ENCODE measurements around the gene MUS81.

MUS81 gene

GRCh38 chr11:65884716-65885092 is 24.5 kb downstream of the MUS81 start:
- no peak for TF ChIP-seq GATA2 (IDR thresholded peaks at IDR 0.05; ENCODE audit: low read depth, low read length)
- no peak for TF ChIP-seq GATA3 (IDR thresholded peaks at IDR 0.05; ENCODE audit: low read depth, low read length)

GRCh38 chr11:65885231-65885630 is 25.0 kb downstream of the MUS81 start:
- TF ChIP-seq GATA2 (IDR thresholded peaks at IDR 0.05; ENCODE audit: low read depth, low read length): no peak
- TF ChIP-seq GATA3 (IDR thresholded peaks at IDR 0.05; ENCODE audit: low read depth, low read length): no peak

- no peak for TF ChIP-seq GATA2 (IDR thresholded peaks at IDR 0.05; ENCODE audit: low read depth, low read length)
- no peak for TF ChIP-seq GATA3 (IDR thresholded peaks at IDR 0.05; ENCODE audit: low read depth, low read length)
Observed at GRCh38 chr11:65885808-65886536, 25.7 kb downstream of the MUS81 start.

- TF ChIP-seq GATA2 (IDR thresholded peaks at IDR 0.05; ENCODE audit: low read depth, low read length) (no peak), GATA3 (IDR thresholded peaks at IDR 0.05; ENCODE audit: low read depth, low read length) (no peak)
Observed at GRCh38 chr11:65886826-65887722, 26.8 kb downstream of the MUS81 start.

- no peak for TF ChIP-seq GATA2 (IDR thresholded peaks at IDR 0.05; ENCODE audit: low read depth, low read length)
- TF ChIP-seq GATA3 (IDR thresholded peaks at IDR 0.05; ENCODE audit: low read depth, low read length): no peak
Observed at GRCh38 chr11:65887723-65888162, 27.5 kb downstream of the MUS81 start.

- no peak for TF ChIP-seq GATA3 (IDR thresholded peaks at IDR 0.05; ENCODE audit: low read depth, low read length)
- TF ChIP-seq GATA2 (IDR thresholded peaks at IDR 0.05; ENCODE audit: low read depth, low read length): no peak; the same call in 1 of the 2 replicates
Observed at GRCh38 chr11:65888163-65888814, 28.1 kb downstream of the MUS81 start, which contains the start of gene FIBP. Gene FIBP (minus strand): TSS chr11:65888471. CDS start chr11:65888418, 53 bp downstream.

- TF ChIP-seq GATA2 (IDR thresholded peaks at IDR 0.05; ENCODE audit: low read depth, low read length): no peak
- no peak for TF ChIP-seq GATA3 (IDR thresholded peaks at IDR 0.05; ENCODE audit: low read depth, low read length)
Observed at GRCh38 chr11:65890324-65891218, 30.3 kb downstream of the MUS81 start, which contains the start of gene CCDC85B. Gene CCDC85B (plus strand): TSS chr11:65890673. CDS start chr11:65890784, 111 bp downstream.

GRCh38 chr11:65891219-65892136 is 31.2 kb downstream of the MUS81 start:
- TF ChIP-seq GATA2 (IDR thresholded peaks at IDR 0.05; ENCODE audit: low read depth, low read length): no peak
- no peak for TF ChIP-seq GATA3 (IDR thresholded peaks at IDR 0.05; ENCODE audit: low read depth, low read length)

GRCh38 chr11:65892661-65893317 is 32.6 kb downstream of the MUS81 start:
- TF ChIP-seq GATA2 (IDR thresholded peaks at IDR 0.05; ENCODE audit: low read depth, low read length) (no peak), GATA3 (IDR thresholded peaks at IDR 0.05; ENCODE audit: low read depth, low read length) (no peak)

- no peak for TF ChIP-seq GATA3 (IDR thresholded peaks at IDR 0.05; ENCODE audit: low read depth, low read length)
- no peak for TF ChIP-seq GATA2 (IDR thresholded peaks at IDR 0.05; ENCODE audit: low read depth, low read length)
Observed at GRCh38 chr11:65894034-65894591, 33.9 kb downstream of the MUS81 start.

GRCh38 chr11:65895482-65895981 is 35.3 kb downstream of the MUS81 start:
- TF ChIP-seq GATA3 (IDR thresholded peaks at IDR 0.05; ENCODE audit: low read depth, low read length) (no peak), GATA2 (IDR thresholded peaks at IDR 0.05; ENCODE audit: low read depth, low read length) (no peak)

Measured in SH-SY5Y (cell line).